IMR-90 (cell line): Measurements from ENCODE around the gene CDC34. TPM values are rescaled to one million over a fixed set of nuclear protein-coding genes. Genes with fewer than 3 reads are reported as not detected.

Source experiments
- ATAC-seq: fragments of 200-7000 bp; cut with Tn5 transposase; 2 replicates; pipeline ENCODE4 v1.9.1; 2020; ENCODE audit warnings: low read depth, mild to moderate bottlenecking, moderate library complexity
- BruUV-seq: library from RNA; stranded (reverse); fragments of 400-500 nt; replicated peaks from 2 replicates; lab custom pipeline; 2021; lab: Mats Ljungman, UMichigan
- CTCF ChIA-PET: fragments of 300-600 bp; formaldehyde crosslinking; extraction: SDS; loops from one replicate; lab custom pipeline; 2021; ENCODE audit warnings: antibody characterized with exemption; lab: Yijun Ruan, JAX
- POLR2A ChIA-PET: fragments of 300-600 bp; sonication (Branson Sonifier 250); formaldehyde crosslinking; loops from one replicate; lab custom pipeline; 2022; ENCODE audit warnings: antibody characterized with exemption; ENCODE audit not compliant: unreplicated experiment; lab: Charles Lee
- DNase-seq: peaks from one replicate; pipeline ENCODE4 v3.0.0; 2013
- H2AFZ ChIP-seq: replicated peaks from 2 replicates; pipeline ENCODE3; 2013; ENCODE audit warnings: low read length, mild to moderate bottlenecking; ENCODE audit not compliant: poor library complexity
- H2AK5ac ChIP-seq: 2 replicates; pipeline ENCODE4 v1.6.1; 2013; ENCODE audit warnings: low read depth, low read length, inconsistent platforms
- H2AK9ac ChIP-seq: replicated peaks from 2 replicates; pipeline ENCODE3; 2013; ENCODE audit warnings: mild to moderate bottlenecking, low read depth, low read length, moderate library complexity; ENCODE audit not compliant: poor library complexity
- H2BK120ac ChIP-seq: 2 replicates; pipeline ENCODE4 v1.6.1; 2013; ENCODE audit warnings: low read depth, low read length, inconsistent platforms
- H2BK15ac ChIP-seq: 3 replicates; pipeline ENCODE4 v1.6.1; 2013; ENCODE audit warnings: low read depth, low read length, inconsistent platforms
- H2BK20ac ChIP-seq: 2 replicates; pipeline ENCODE4 v1.6.1; 2013; ENCODE audit warnings: low read depth, mild to moderate bottlenecking, inconsistent platforms, low read length, moderate library complexity
- H2BK5ac ChIP-seq: 2 replicates; pipeline ENCODE4 v1.6.1; 2013; ENCODE audit warnings: mild to moderate bottlenecking, low read depth, low read length, inconsistent platforms; ENCODE audit not compliant: poor library complexity, severe bottlenecking
- H3K14ac ChIP-seq: replicated peaks from 2 replicates; pipeline ENCODE4 v1.6.1; 2013; ENCODE audit warnings: low read depth, low read length, inconsistent platforms
- H3K18ac ChIP-seq: 2 replicates; pipeline ENCODE4 v1.6.1; 2013; ENCODE audit warnings: low read depth, low read length, control low read depth
- H3K23ac ChIP-seq: 2 replicates; pipeline ENCODE4 v1.6.1; 2013; ENCODE audit warnings: low read depth, low read length, inconsistent platforms
- H3K27ac ChIP-seq: 2 replicates; pipeline ENCODE4 v1.5.1; 2013; ENCODE audit warnings: mild to moderate bottlenecking, control low read depth, low read length; ENCODE audit not compliant: insufficient read depth
- H3K27me3 ChIP-seq: 2 replicates; pipeline ENCODE4 v1.6.1; 2013; ENCODE audit warnings: low read length; ENCODE audit not compliant: control insufficient read depth, insufficient read depth
- H3K36me3 ChIP-seq: 2 replicates; pipeline ENCODE4 v1.6.1; 2013; ENCODE audit warnings: low read length, mixed read lengths; ENCODE audit not compliant: control insufficient read depth, insufficient read depth
- H3K4ac ChIP-seq: 2 replicates; pipeline ENCODE4 v1.6.1; 2013; ENCODE audit warnings: low read depth, low read length, inconsistent platforms
- H3K4me1 ChIP-seq: 2 replicates; pipeline ENCODE4 v1.6.1; 2013; ENCODE audit warnings: low read length, mixed read lengths; ENCODE audit not compliant: control insufficient read depth, insufficient read depth
- H3K4me2 ChIP-seq: 2 replicates; pipeline ENCODE4 v1.6.1; 2013; ENCODE audit warnings: low read depth, mild to moderate bottlenecking, control low read depth, low read length, moderate library complexity
- H3K4me3 ChIP-seq: 2 replicates; pipeline ENCODE4 v1.5.1; 2013; ENCODE audit warnings: low read depth, mild to moderate bottlenecking, control low read depth, low read length, moderate library complexity; ENCODE audit not compliant: insufficient read depth
- H3K56ac ChIP-seq: 2 replicates; pipeline ENCODE4 v1.6.1; 2013; ENCODE audit warnings: low read length, inconsistent platforms; ENCODE audit not compliant: insufficient read depth; ENCODE audit errors: extremely low read depth
- H3K79me1 ChIP-seq, 2 experiments: 2 replicates each; pipeline ENCODE4 v1.6.1; 2013; ENCODE audit warnings: low read length in 2 of 2, inconsistent platforms in 1 of 2, low read depth in 1 of 2
- H3K9ac ChIP-seq: 2 replicates; pipeline ENCODE4 v1.6.1; 2013; ENCODE audit warnings: low read depth, low read length, control low read depth
- H3K9me1 ChIP-seq: 2 replicates; pipeline ENCODE4 v1.6.1; 2013; ENCODE audit warnings: low read length, inconsistent platforms; ENCODE audit not compliant: insufficient read depth
- H3K9me3 ChIP-seq: 2 replicates; pipeline ENCODE4 v1.6.1; 2013; ENCODE audit warnings: low read length; ENCODE audit not compliant: control insufficient read depth, insufficient read depth
- H4K20me1 ChIP-seq: 2 replicates; pipeline ENCODE4 v1.6.1; 2013; ENCODE audit warnings: low read length, inconsistent platforms; ENCODE audit not compliant: insufficient read depth
- H4K5ac ChIP-seq: 2 replicates; pipeline ENCODE4 v1.6.1; 2013; ENCODE audit warnings: mild to moderate bottlenecking, low read depth, low read length, control low read depth
- H4K8ac ChIP-seq, 2 experiments: 2 replicates each; pipeline ENCODE4 v1.6.1; 2013; ENCODE audit warnings: low read depth in 2 of 2, low read length in 2 of 2, control low read depth in 1 of 2, inconsistent platforms in 1 of 2
- H4K91ac ChIP-seq: 2 replicates; pipeline ENCODE4 v1.6.1; 2013; ENCODE audit warnings: low read depth, low read length, inconsistent platforms; ENCODE audit not compliant: insufficient read depth
- MAZ ChIP-seq: IDR thresholded peaks from 2 replicates; pipeline ENCODE4 v1.6.1; 2012; ENCODE audit warnings: low read depth, mild to moderate bottlenecking, low read length, improper control_type of control experiment, moderate library complexity, borderline replicate concordance
- MXI1 ChIP-seq: IDR thresholded peaks from 2 replicates; pipeline ENCODE4 v1.6.1; 2012; ENCODE audit warnings: low read depth, mild to moderate bottlenecking, low read length, moderate library complexity, borderline replicate concordance
- WGBS, 2 experiments: methylation state at CpG; one replicate each; pipeline versions ENCODE4 v1.1.5 to v1.1.7; 2013; ENCODE audit warnings: missing lambda C conversion rate in 2 of 2; ENCODE audit not compliant: insufficient read length in 1 of 2; ENCODE audit errors: extremely low coverage in 2 of 2; 5-methylcytosine and 5-hydroxymethylcytosine counted together
- dilution Hi-C: fragments of 300-500 bp; cut with HindIII; formaldehyde crosslinking; loops from one replicate; pipeline ENCODE4 v1.14.3; 2018; ENCODE audit warnings: low sequenced_read_pairs; ENCODE audit not compliant: unreplicated experiment
- in situ Hi-C: fragments of 300-500 bp; cut with MboI; formaldehyde crosslinking; loops from 3 replicates; pipeline ENCODE4 v1.14.3; 2019; ENCODE audit warnings: low sequenced_read_pairs, inconsistent platforms, mixed read lengths
- intact Hi-C: fragments of 100-400 bp; cut with micrococcal nuclease; formaldehyde crosslinking; loops from 2 replicates; pipeline ENCODE4 v1.10.0; 2022
- polyA plus RNA-seq, 3 experiments: library from polyadenylated mRNA; depleted of rRNA; stranded (reverse); fragments of >200 nt; gene quantifications; 2 replicates each; pipeline ENCODE4 v1.2.3, GENCODE V29; 2012; ENCODE audit warnings: low replicate concordance in 1 of 3
- total RNA-seq: library from RNA; depleted of rRNA; stranded (reverse); fragments of >200 nt; gene quantifications from 2 replicates; pipeline ENCODE4 v1.2.3, GENCODE V29; 2012

The CDC34 gene
- total and polyA plus RNA-seq, 2 of the 4 experiments (the other 2 are of a cell fraction), result 35.7 to 68.9 TPM

DNA sequence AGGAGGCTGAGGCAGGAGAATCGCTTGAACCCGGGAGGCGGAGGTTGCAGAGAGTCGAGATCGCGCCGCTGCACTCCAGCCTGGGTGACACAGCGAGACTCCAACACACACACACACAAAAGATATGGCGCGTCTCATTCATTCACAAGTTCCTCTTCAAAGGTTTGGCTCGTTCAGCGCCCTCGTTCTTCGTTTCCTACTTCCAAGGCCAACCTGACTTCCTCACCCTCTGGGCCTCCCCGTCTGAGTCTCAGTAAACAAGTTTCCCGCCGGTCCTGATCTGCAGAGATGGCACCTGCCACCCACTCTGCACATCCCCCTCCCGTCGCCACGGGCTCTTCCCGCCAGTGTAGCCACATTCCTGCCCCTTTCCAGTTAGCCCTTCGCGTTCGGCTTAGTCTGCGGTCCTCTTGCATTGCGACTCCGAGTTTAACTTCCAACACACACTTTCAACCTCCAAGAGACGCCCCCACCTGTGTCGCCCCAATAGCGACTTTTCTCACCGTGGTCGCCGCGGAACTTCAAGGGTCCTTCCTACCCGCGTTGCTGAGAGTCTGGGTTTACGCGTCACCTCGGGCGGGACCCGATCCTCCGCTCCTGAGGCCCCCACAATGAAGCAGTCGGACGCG is 39.5 kb downstream of the CDC34 start:
- Histone ChIP-seq H3K9me3 (no peaks in the 10 kb centered on the region), H3K27ac (no peak overlapping the region; the same call in 1 of the 2 replicates), H3K4me1 (peaks cover 23% of the 10 kb centered on the region), H3K4me3 (peak overlapping the region; percentile 8), H3K4ac (peak overlapping the region; percentile 68; the same call in 1 of the 2 replicates), H2BK20ac (peak overlapping the region; percentile 34; the same call in 1 of the 2 replicates), H4K91ac (peak overlapping the region; percentile 51; the same call in 1 of the 2 replicates), H3K14ac (peak overlapping the region; percentile 84), H4K5ac (peak overlapping the region; percentile 61), H2BK5ac (peak overlapping the region; percentile 25), H3K56ac (peak overlapping the region; percentile 47), H3K18ac (no peak overlapping the region), H2BK15ac (peak overlapping the region; percentile 69; the same call in 2 of the 3 replicates), H3K23ac (peak overlapping the region; percentile 90), H2AK9ac (peak overlapping the region; percentile 83), H3K9me1 (0 out of 2 replicates have a peak, but pooled peaks cover 6% of the 10 kb centered on the region), H2BK120ac (0 out of 2 replicates have a peak overlapping the region, but pooled peaks have one; percentile 10), H3K4me2 (peak overlapping the region; percentile 87), H3K27me3 (no peaks in the 10 kb centered on the region), H3K9ac (peak overlapping the region; percentile 24; the same call in 1 of the 2 replicates), H3K36me3 (no peaks in the 10 kb centered on the region), H4K8ac (peak overlapping the region; percentile 42 to 59), H3K79me1 (peaks cover 0 to 33% of the 10 kb centered on the region in 2 experiments; a peak in 2 of 4 replicates), H2AFZ (peak overlapping the region; percentile 98), H4K20me1 (peaks cover 31% of the 10 kb centered on the region), H2AK5ac (peak overlapping the region; percentile 23; the same call in 1 of the 2 replicates)
- intact Hi-C loops, result no loop called here
- WGBS, 2 experiments, result 5% methylated on average over 21 of the region's 45 CpGs; no CpG with 5 or more reads in 1 of the 2 experiments
- no peak for DNase-seq
- dilution Hi-C loops, result no loop called here
- ChIA-PET CTCF (no interaction called here), POLR2A (no interaction called here)
- no peak for ATAC-seq
- in situ Hi-C loops, result no loop called here
- no TSS peak for BruUV-seq
- TF ChIP-seq MXI1 (no peak), MAZ (peak; percentile 31; the same call in 1 of the 2 replicates)
